GM23338 (cell line): ENCODE data around the gene SNN. TPM values are rescaled to one million over a fixed set of nuclear protein-coding genes. Genes with fewer than 3 reads are reported as not detected.

Source experiments
- ATAC-seq: fragments of 200-7000 bp; cut with Tn5 transposase; 3 replicates; pipeline ENCODE4 v1.9.1; 2020
- DNase-seq: peaks from one replicate; pipeline ENCODE4 v3.0.0-alpha.2; 2015; ENCODE audit warnings: low spot score
- H2AFZ ChIP-seq: fragments of 200-600 bp; sonication (generic); 2 replicates; pipeline ENCODE4 v1.8.0; 2016; ENCODE audit warnings: antibody characterized with exemption, mild to moderate bottlenecking, moderate library complexity
- H3F3A ChIP-seq: fragments of 200-600 bp; sonication (generic); replicated peaks from 2 replicates; pipeline ENCODE4 v1.8.0; 2017; ENCODE audit warnings: antibody characterized with exemption, mixed run types, low read depth
- H3K27ac ChIP-seq: fragments of 200-600 bp; sonication (generic); 2 replicates; pipeline ENCODE4 v1.6.1; 2016; ENCODE audit warnings: low read depth
- H3K27me3 ChIP-seq: fragments of 200-600 bp; sonication (generic); 2 replicates; pipeline ENCODE4 v1.8.0; 2016; ENCODE audit warnings: mild to moderate bottlenecking, mixed run types, moderate library complexity; ENCODE audit not compliant: insufficient read depth
- H3K36me3 ChIP-seq: fragments of 200-600 bp; sonication (generic); 2 replicates; pipeline ENCODE4 v1.8.0; 2016; ENCODE audit warnings: mild to moderate bottlenecking; ENCODE audit not compliant: insufficient read depth
- H3K4me1 ChIP-seq: fragments of 200-600 bp; sonication (generic); 2 replicates; pipeline ENCODE4 v1.8.0; 2016; ENCODE audit warnings: mild to moderate bottlenecking, moderate library complexity; ENCODE audit not compliant: insufficient read depth
- H3K4me2 ChIP-seq: fragments of 200-600 bp; sonication (generic); 2 replicates; pipeline ENCODE4 v1.7.1; 2017; ENCODE audit warnings: mixed run types
- H3K4me3 ChIP-seq: fragments of 200-600 bp; sonication (generic); 2 replicates; pipeline ENCODE4 v1.6.1; 2016; ENCODE audit warnings: mixed run types
- H3K79me2 ChIP-seq: fragments of 200-600 bp; sonication (generic); replicated peaks from 2 replicates; pipeline ENCODE4 v1.8.0; 2017; ENCODE audit warnings: mild to moderate bottlenecking; ENCODE audit not compliant: insufficient read depth
- H3K9me2 ChIP-seq: fragments of 200-600 bp; sonication (generic); 2 replicates; pipeline ENCODE4 v1.8.0; 2017; ENCODE audit not compliant: insufficient read depth
- H4K20me1 ChIP-seq: fragments of 200-600 bp; sonication (generic); replicated peaks from 2 replicates; pipeline ENCODE4 v1.8.0; 2017; ENCODE audit warnings: mild to moderate bottlenecking; ENCODE audit not compliant: insufficient read depth
- H3K27ac Mint-ChIP-seq: 2 replicates; pipeline ENCODE4 v1.8.0; 2020; ENCODE audit warnings: inconsistent platforms, mild to moderate bottlenecking, moderate library complexity, mixed read lengths
- H3K27me3 Mint-ChIP-seq: 3 replicates; pipeline ENCODE4 v1.8.0; 2022; ENCODE audit warnings: low read depth, mild to moderate bottlenecking, moderate library complexity, mixed read lengths, inconsistent platforms; ENCODE audit not compliant: insufficient read depth, poor library complexity
- H3K36me3 Mint-ChIP-seq: 3 replicates; pipeline ENCODE4 v1.8.0; 2021; ENCODE audit warnings: low read depth, mild to moderate bottlenecking, inconsistent platforms, moderate library complexity, mixed read lengths
- H3K4me1 Mint-ChIP-seq: 3 replicates; pipeline ENCODE4 v1.8.0; 2020; ENCODE audit warnings: mild to moderate bottlenecking, inconsistent platforms, mixed read lengths
- H3K4me3 Mint-ChIP-seq: 3 replicates; pipeline ENCODE4 v1.8.0; 2021; ENCODE audit warnings: moderate library complexity, mild to moderate bottlenecking, inconsistent platforms, mixed read lengths
- H3K9me3 Mint-ChIP-seq: 3 replicates; pipeline ENCODE4 v1.8.0; 2020; ENCODE audit warnings: moderate library complexity, mild to moderate bottlenecking, inconsistent platforms, mixed read lengths
- CREB1 ChIP-seq: fragments of 250-450 bp; sonication (Bioruptor Pico); IDR thresholded peaks from 2 replicates; pipeline ENCODE4 v1.5.0; 2020; ENCODE audit warnings: low read depth, mild to moderate bottlenecking, moderate library complexity
- CTCF ChIP-seq, 2 experiments: fragments of 200-600 bp in 1 of 2; sonication (generic) in 1 of 2; conservative IDR thresholded peaks; 2 replicates each; pipeline versions ENCODE4 v1.5.1 to v1.6.1; 2016 to 2017; ENCODE audit warnings: antibody characterized with exemption in 2 of 2, low read depth in 2 of 2, mild to moderate bottlenecking in 2 of 2, moderate library complexity in 1 of 2
- ETS1 ChIP-seq: IDR thresholded peaks from 2 replicates; pipeline ENCODE4 v1.6.1; 2016; ENCODE audit warnings: antibody characterized with exemption
- EZH2 ChIP-seq: fragments of 200-600 bp; sonication (generic); IDR thresholded peaks from one replicate; pipeline ENCODE4 v1.8.0; 2017; ENCODE audit warnings: antibody characterized with exemption, mild to moderate bottlenecking, low read depth; ENCODE audit not compliant: unreplicated experiment
- EZH2phosphoT487 ChIP-seq: fragments of 200-600 bp; sonication (generic); IDR thresholded peaks from one replicate; pipeline ENCODE4 v1.8.1; 2018; ENCODE audit warnings: antibody characterized with exemption; ENCODE audit not compliant: unreplicated experiment
- JUNB ChIP-seq: IDR thresholded peaks from one replicate; pipeline ENCODE4 v1.6.1; 2016; ENCODE audit warnings: antibody characterized with exemption; ENCODE audit not compliant: unreplicated experiment
- NANOG ChIP-seq: IDR thresholded peaks from 2 replicates; pipeline ENCODE4 v1.6.1; 2016; ENCODE audit warnings: antibody characterized with exemption, borderline replicate concordance
- POLR2AphosphoS5 ChIP-seq: IDR thresholded peaks from 2 replicates; pipeline ENCODE4 v1.6.1; 2016; ENCODE audit warnings: antibody characterized with exemption, low read depth
- REST ChIP-seq: IDR thresholded peaks from one replicate; pipeline ENCODE4 v1.6.1; 2018; ENCODE audit warnings: antibody characterized with exemption; ENCODE audit not compliant: unreplicated experiment
- STAT1 ChIP-seq: IDR thresholded peaks from one replicate; pipeline ENCODE4 v1.6.1; 2016; ENCODE audit warnings: antibody characterized with exemption; ENCODE audit not compliant: unreplicated experiment
- ZNF114 ChIP-seq: fragments of 250-450 bp; sonication (Bioruptor Pico); IDR thresholded peaks from 2 replicates; pipeline ENCODE4 v1.5.0; 2020; ENCODE audit warnings: mild to moderate bottlenecking, moderate library complexity
- ZNF331 ChIP-seq: fragments of 250-450 bp; sonication (Bioruptor Pico); IDR thresholded peaks from 2 replicates; pipeline ENCODE4 v1.5.0; 2020; ENCODE audit warnings: low read depth, mild to moderate bottlenecking, moderate library complexity
- ZNF462 ChIP-seq: fragments of 250-450 bp; sonication (Bioruptor Pico); IDR thresholded peaks from 2 replicates; pipeline ENCODE4 v1.5.0; 2020; ENCODE audit warnings: mild to moderate bottlenecking, moderate library complexity
- polyA plus RNA-seq: library from polyadenylated mRNA; unstranded; fragments of >200 nt; fragmentation: Nextera tagmentation; extraction: Ambion mirVana; gene quantifications from 2 replicates; pipeline ENCODE4 v1.2.1, GENCODE V29; 2016
- total RNA-seq: library from RNA; depleted of rRNA; stranded (reverse); fragments of >200 nt; shearing (Covaris generic); gene quantifications from 2 replicates; pipeline ENCODE4 v1.2.3, GENCODE V29; 2014

Gene SNN
- total and polyA plus RNA-seq, 2 experiments from 2014 or later: 19.0 to 63.3 TPM

GRCh38 chr16:11632455-11632939, 35.8 kb upstream of the SNN start:
- Histone ChIP-seq H3K27me3 (no peaks in the 10 kb centered on the region), H3K36me3 (no peaks in the 10 kb centered on the region), H2AFZ (no peak overlapping the region; the same call in 1 of the 2 replicates), H4K20me1 (no peaks in the 10 kb centered on the region), H3K9me2 (no peaks in the 10 kb centered on the region), H3K79me2 (no peaks in the 10 kb centered on the region), H3K4me3 (no peak overlapping the region), H3K4me1 (peaks cover 6% of the 10 kb centered on the region; the same call in 1 of the 2 replicates), H3K4me2 (no peak overlapping the region), H3F3A (peaks cover 13% of the 10 kb centered on the region; the same call in 1 of the 2 replicates), H3K27ac (no peak overlapping the region)
- Mint-ChIP-seq H3K4me3 (no peak overlapping the region), H3K9me3 (no peaks in the 10 kb centered on the region; the same call in 2 of the 3 replicates), H3K4me1 (peaks cover 30% of the 10 kb centered on the region), H3K36me3 (no peaks in the 10 kb centered on the region), H3K27me3 (peaks cover 16% of the 10 kb centered on the region), H3K27ac (no peak overlapping the region)
- DNase-seq (no peak), ATAC-seq (no peak)
- TF ChIP-seq CTCF (conservative IDR thresholded peaks at IDR 0.05; ENCODE audit: low read depth in 2 of 2): no peak
- no peak for TF ChIP-seq JUNB
- no peak for TF ChIP-seq STAT1
- TF ChIP-seq REST: no peak
- no peak for TF ChIP-seq EZH2phosphoT487
- TF ChIP-seq ZNF331 (CRISPR knock-in tag): no peak
- no peak for TF ChIP-seq ZNF114 (CRISPR knock-in tag)
- TF ChIP-seq ETS1: no peak
- TF ChIP-seq ZNF462 (CRISPR knock-in tag): no peak
- TF ChIP-seq CREB1 (CRISPR knock-in tag): no peak
- TF ChIP-seq POLR2AphosphoS5: no peak
- TF ChIP-seq NANOG: no peak
- no peak for TF ChIP-seq EZH2
